ENCODE measurements around the gene NQO2.

Gene NQO2

GRCh38 chr6:3032986-3033385 lies 33.3 kb downstream of the NQO2 start:
- TF ChIP-seq GATA2 (IDR thresholded peaks at IDR 0.05; ENCODE audit: low read depth, low read length) (no peak), GATA3 (IDR thresholded peaks at IDR 0.05; ENCODE audit: low read depth, low read length) (no peak)

GRCh38 chr6:3033652-3034051 lies 34.0 kb downstream of the NQO2 start:
- TF ChIP-seq GATA3 (IDR thresholded peaks at IDR 0.05; ENCODE audit: low read depth, low read length) = no peak
- no peak for TF ChIP-seq GATA2 (IDR thresholded peaks at IDR 0.05; ENCODE audit: low read depth, low read length)

DNA sequence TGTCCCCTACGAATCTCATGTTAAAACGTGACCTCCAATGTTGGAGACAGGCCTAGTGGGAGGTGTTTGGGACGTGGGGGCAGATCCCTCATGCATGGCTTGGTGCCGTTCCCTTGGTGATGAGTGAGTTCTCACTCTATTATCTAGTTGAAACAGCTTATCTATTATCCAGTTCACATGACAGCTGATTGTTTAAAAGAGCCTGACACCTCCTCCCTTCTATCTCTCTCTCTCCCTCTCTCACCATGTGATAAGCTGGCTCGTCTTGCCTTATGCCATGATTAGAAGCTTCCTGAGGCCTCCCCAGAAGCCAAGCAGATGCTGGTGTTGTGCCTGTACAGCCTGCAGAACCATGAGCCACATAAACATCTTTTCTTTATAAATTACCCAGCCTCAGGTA lies 35.7 kb downstream of the NQO2 start:
- TF ChIP-seq GATA2 (IDR thresholded peaks at IDR 0.05; ENCODE audit: low read depth, low read length) (no peak), GATA3 (IDR thresholded peaks at IDR 0.05; ENCODE audit: low read depth, low read length) (no peak)

DNA sequence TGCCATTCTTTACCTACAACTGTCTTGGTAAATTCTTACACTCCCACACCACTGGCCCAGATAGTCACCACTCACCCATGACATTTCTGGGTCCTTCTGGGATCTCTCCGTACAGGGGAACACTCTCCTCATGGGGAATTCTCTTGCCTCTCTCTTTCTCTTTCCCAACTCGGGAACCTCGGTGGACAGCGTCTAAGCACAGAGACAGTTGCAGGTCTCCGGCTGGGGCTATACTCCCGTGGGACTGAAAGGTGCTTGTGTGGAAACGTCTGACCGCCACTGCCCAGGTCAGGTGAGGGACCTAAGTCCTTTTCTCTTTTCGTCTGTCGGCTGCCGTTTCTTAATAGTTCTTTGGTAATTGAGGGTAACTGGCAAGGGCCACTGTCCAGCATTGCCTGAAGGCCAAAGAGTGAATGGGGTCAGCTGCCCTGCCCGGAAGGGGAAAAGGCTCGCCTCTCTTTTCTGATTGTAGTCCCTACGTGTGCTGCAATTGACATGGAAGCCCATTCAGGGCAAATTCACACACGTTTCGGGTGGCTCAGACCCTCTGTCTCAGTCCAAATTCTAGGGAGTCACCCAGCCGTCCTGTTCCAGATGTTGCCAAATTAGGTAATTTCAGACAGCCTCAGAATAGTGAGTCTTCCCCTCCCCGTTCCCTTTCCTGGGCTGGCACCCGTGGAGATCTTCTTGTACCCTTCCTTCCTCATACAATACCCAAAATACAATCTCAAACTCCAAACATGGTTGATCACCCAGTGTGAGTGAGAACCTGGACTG lies 37.4 kb downstream of the NQO2 start:
- no peak for TF ChIP-seq GATA3 (IDR thresholded peaks at IDR 0.05; ENCODE audit: low read depth, low read length)
- TF ChIP-seq GATA2 (IDR thresholded peaks at IDR 0.05; ENCODE audit: low read depth, low read length) = no peak

GRCh38 chr6:3037638-3038365 lies 38.1 kb downstream of the NQO2 start:
- TF ChIP-seq GATA3 (IDR thresholded peaks at IDR 0.05; ENCODE audit: low read depth, low read length) = no peak
- TF ChIP-seq GATA2 (IDR thresholded peaks at IDR 0.05; ENCODE audit: low read depth, low read length) = no peak

GRCh38 chr6:3039384-3039783 lies 39.7 kb downstream of the NQO2 start:
- TF ChIP-seq GATA3 (IDR thresholded peaks at IDR 0.05; ENCODE audit: low read depth, low read length) (no peak), GATA2 (IDR thresholded peaks at IDR 0.05; ENCODE audit: low read depth, low read length) (no peak)

DNA sequence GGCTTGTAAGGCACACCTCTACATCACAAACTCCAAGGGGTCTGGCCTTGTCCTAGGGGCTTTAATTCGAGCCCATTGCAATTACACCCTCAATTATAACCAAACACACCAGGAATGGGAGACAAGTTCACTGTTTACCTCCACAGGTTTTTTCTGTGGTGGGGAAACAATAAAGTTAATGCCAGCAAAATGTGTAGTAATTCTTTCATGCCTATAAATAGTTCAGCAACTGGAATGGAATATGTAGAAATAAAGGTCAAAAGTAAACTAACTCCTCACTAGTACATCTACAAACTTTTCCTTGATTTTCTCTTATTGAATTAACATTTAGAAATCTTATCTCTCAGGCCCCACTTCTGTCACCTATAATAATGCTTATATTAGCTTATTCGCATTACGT lies 41.5 kb downstream of the NQO2 start:
- no peak for TF ChIP-seq GATA3 (IDR thresholded peaks at IDR 0.05; ENCODE audit: low read depth, low read length)
- TF ChIP-seq GATA2 (IDR thresholded peaks at IDR 0.05; ENCODE audit: low read depth, low read length) = no peak

- TF ChIP-seq GATA2 (IDR thresholded peaks at IDR 0.05; ENCODE audit: low read depth, low read length) = no peak
- TF ChIP-seq GATA3 (IDR thresholded peaks at IDR 0.05; ENCODE audit: low read depth, low read length) = no peak
Observed at GRCh38 chr6:3041606-3042005, 41.9 kb downstream of the NQO2 start.

- TF ChIP-seq GATA2 (IDR thresholded peaks at IDR 0.05; ENCODE audit: low read depth, low read length) (no peak), GATA3 (IDR thresholded peaks at IDR 0.05; ENCODE audit: low read depth, low read length) (no peak)
Observed at GRCh38 chr6:3045369-3045768, 45.7 kb downstream of the NQO2 start.

- TF ChIP-seq GATA2 (IDR thresholded peaks at IDR 0.05; ENCODE audit: low read depth, low read length) = no peak
- no peak for TF ChIP-seq GATA3 (IDR thresholded peaks at IDR 0.05; ENCODE audit: low read depth, low read length)
Observed at GRCh38 chr6:3045777-3046176, 46.1 kb downstream of the NQO2 start.

DNA sequence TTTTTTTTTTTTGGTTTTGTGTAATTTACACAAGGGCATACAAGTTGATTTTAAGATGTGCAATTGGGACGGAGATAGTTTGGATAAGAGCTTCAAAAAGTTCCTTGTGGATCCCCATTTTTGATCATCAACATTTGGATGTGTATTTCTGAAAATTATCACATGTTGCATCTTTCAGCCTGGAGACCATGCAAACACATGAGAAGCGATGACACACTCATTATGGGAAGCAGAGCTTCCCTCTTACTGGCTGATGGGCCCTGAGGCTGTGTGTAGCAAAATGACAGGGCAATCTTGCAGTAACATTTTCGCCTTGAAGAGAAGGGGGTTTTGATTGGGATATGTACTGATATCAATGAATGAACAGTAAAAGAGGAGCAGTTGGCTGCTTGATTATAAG lies 46.6 kb downstream of the NQO2 start:
- no peak for TF ChIP-seq GATA3 (IDR thresholded peaks at IDR 0.05; ENCODE audit: low read depth, low read length)
- no peak for TF ChIP-seq GATA2 (IDR thresholded peaks at IDR 0.05; ENCODE audit: low read depth, low read length)

DNA sequence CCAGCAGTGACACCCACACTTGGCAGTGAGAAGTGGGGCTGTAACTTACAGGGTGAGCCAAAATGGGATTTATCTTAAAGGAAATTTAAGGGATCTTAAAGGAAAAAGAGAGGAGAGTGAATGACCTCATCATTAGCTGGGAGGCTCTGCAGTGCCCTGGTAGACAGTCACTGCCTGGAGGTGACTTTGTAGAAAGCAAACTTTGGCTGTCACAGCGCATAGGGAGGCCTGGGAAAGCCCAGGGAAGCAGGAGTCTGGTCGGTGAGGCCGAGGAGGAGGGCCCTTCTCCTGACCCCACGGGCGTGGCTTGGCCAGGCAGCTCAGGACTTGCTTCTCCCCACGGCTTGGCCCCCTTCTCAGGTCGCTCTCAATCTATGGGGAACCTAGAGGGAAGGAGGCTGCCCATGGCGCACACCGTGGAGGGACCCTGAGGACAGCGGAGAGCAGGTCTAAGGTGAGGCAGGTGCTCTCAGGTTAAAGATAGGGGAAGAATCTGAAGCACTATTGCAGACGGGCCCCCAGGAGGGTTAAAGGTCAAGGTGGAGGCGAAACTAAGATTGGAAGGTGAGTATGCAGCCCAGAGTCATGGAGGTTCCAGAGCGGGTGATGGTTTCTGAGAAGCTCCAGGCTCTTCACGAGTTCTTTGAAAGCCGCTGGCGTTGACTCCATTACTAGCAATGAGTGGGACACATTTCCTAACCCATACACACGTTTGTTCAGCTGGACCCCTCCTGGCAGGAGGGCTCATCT lies 53.0 kb downstream of the NQO2 start:
- no peak for TF ChIP-seq GATA3 (IDR thresholded peaks at IDR 0.05; ENCODE audit: low read depth, low read length)
- TF ChIP-seq GATA2 (IDR thresholded peaks at IDR 0.05; ENCODE audit: low read depth, low read length) = no peak

GRCh38 chr6:3053231-3053508 lies 53.5 kb downstream of the NQO2 start:
- TF ChIP-seq GATA2 (IDR thresholded peaks at IDR 0.05; ENCODE audit: low read depth, low read length) = no peak
- no peak for TF ChIP-seq GATA3 (IDR thresholded peaks at IDR 0.05; ENCODE audit: low read depth, low read length)

DNA sequence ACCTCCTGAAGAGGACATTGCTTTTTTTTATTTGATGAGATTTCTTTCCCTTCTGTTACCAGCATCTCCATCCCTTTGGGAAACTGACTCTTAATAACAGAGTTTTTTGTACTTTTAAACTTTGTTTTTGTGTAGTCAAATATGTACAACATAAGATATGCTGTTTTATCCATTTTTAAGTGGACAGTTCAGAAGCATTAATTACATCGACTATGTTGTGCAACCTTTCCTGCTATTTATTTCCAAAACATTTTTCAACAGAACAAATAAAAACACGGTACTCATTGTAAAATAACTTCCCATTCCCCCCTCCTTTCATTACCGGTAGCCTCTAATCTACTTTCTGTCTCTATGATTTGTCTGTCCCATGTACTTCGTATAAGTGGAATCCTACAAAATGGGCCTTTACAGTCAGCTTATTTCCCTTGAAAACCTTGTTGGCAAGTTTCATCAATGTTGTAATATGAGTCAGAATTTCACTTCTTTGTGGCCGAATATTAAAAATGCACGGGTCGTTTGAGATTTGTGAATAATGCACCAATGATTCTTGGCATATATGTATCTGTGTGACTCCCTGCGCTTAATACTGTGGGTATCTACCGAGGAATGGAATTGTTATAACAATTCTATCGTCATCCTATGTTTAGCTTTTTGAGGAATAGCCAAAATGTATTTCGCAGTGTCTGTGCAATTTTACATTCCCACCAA lies 57.5 kb downstream of the NQO2 start:
- no peak for TF ChIP-seq GATA3 (IDR thresholded peaks at IDR 0.05; ENCODE audit: low read depth, low read length)
- TF ChIP-seq GATA2 (IDR thresholded peaks at IDR 0.05; ENCODE audit: low read depth, low read length) = no peak

Measured in SH-SY5Y (cell line).